Measurements from ENCODE around the gene CHAF1A. TPM values are rescaled to one million over a fixed set of nuclear protein-coding genes. Genes with fewer than 3 reads are reported as not detected.

CHAF1A gene
- total RNA-seq, 1 donor from 2014 or later: 20.5 TPM

DNA sequence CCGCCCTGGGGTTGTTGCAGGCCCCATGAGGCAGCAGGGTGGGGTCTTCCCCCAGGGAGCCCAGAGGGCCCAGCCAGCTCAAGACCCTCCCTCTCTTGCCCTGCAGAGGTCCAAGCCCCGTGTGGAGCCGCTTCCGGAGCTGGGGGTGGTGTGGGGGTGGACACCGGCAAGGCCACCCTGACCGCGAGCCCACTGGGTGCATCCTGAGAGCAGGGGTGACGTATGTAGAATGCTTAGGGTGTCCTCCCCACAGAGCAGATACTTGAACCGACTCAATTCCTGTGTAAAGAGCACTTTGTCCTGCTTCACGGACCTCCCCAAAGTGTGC is 40.3 kb downstream of the CHAF1A start:
- TF ChIP-seq, protein P1, sequence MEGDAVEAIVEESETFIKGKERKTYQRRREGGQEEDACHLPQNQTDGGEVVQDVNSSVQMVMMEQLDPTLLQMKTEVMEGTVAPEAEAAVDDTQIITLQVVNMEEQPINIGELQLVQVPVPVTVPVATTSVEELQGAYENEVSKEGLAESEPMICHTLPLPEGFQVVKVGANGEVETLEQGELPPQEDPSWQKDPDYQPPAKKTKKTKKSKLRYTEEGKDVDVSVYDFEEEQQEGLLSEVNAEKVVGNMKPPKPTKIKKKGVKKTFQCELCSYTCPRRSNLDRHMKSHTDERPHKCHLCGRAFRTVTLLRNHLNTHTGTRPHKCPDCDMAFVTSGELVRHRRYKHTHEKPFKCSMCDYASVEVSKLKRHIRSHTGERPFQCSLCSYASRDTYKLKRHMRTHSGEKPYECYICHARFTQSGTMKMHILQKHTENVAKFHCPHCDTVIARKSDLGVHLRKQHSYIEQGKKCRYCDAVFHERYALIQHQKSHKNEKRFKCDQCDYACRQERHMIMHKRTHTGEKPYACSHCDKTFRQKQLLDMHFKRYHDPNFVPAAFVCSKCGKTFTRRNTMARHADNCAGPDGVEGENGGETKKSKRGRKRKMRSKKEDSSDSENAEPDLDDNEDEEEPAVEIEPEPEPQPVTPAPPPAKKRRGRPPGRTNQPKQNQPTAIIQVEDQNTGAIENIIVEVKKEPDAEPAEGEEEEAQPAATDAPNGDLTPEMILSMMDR (IDR thresholded peaks at IDR 0.05; ENCODE audit: partially characterized antibody, unreplicated experiment): no peak
- Mint-ChIP-seq H3K4me1 (ENCODE audit: low read depth, unreplicated experiment) (peaks cover 5% of the 10 kb centered on the region), H3K27me3 (ENCODE audit: unreplicated experiment) (peaks cover 4% of the 10 kb centered on the region), H3K36me3 (ENCODE audit: unreplicated experiment) (no peaks in the 10 kb centered on the region), H3K4me3 (ENCODE audit: unreplicated experiment) (peak overlapping the region; percentile 25), H3K27ac (ENCODE audit: unreplicated experiment) (no peak overlapping the region), H3K9me3 (ENCODE audit: unreplicated experiment) (peaks cover 1% of the 10 kb centered on the region)
- DNase-seq: no peak

DNA sequence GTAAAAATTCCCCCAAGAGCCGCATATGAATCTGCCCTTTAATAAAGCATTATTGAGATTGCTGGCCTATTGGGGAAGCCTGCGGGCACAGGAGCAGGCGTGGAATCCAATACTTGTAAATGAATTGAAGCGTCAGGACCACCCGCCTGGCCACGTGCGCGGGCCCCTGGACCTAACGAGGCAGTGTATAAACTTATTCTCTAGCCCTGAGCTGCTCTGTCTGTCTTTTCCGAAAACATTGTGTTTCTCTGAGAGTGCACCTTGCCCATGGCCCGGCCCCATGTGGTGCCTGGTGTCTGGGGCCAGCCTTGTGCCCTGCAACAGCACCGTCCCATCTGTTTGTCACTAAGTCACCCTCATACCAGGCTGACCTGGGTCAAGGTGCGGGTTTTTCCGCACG is 40.7 kb downstream of the CHAF1A start:
- peaks cover 4% of the 10 kb centered on the region for H3K27me3 Mint-ChIP-seq (ENCODE audit: unreplicated experiment)
- H3K27ac Mint-ChIP-seq (ENCODE audit: unreplicated experiment): no peak overlapping the region
- DNase-seq: no peak
- TF ChIP-seq, protein P1 (IDR thresholded peaks at IDR 0.05; ENCODE audit: partially characterized antibody, unreplicated experiment): no peak
- peaks cover 1% of the 10 kb centered on the region for H3K9me3 Mint-ChIP-seq (ENCODE audit: unreplicated experiment)
- H3K36me3 Mint-ChIP-seq (ENCODE audit: unreplicated experiment): no peaks in the 10 kb centered on the region
- peak overlapping the region; percentile 25 for H3K4me3 Mint-ChIP-seq (ENCODE audit: unreplicated experiment)
- peaks cover 5% of the 10 kb centered on the region for H3K4me1 Mint-ChIP-seq (ENCODE audit: low read depth, unreplicated experiment)

DNA sequence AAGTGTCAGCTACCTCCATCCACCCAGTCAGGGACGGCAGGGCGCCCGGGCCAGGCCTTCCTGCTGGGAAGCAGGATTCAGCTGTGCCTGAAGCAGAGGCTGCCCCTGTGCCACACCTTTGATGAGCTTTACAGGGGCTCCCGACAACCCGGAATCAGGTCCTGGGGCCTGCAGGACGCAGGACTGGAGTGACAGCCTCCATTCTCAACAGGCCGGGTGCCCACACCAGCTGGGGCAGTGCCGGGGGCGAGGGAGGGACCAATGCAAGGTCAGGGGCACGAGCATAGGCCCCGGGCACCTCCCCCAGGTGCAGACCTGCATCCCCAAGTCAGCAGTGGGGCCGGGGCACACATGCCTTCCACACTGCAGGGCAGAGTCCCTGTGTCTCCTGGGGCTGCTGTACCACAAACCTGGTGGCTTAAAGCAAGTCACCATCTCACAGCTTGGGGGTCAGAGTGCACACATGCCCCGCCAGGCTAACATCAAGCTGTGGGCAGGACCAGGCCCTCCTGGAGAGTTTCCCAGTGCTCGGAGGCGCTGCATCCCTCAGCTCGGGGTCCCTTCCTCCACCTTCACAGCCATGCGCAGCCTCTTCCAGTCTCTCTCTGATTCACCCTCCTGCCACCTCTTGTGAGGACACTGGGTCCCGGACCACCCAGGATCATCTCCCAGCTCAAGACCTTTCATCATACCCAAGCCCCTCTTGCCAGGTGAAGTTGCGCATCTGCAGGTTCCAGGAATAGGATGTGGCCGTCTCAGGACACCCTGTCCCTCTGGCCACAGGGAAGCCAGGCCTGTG is 41.7 kb downstream of the CHAF1A start:
- Mint-ChIP-seq H3K27me3 (ENCODE audit: unreplicated experiment) (peaks cover 4% of the 10 kb centered on the region), H3K9me3 (ENCODE audit: unreplicated experiment) (peaks cover 1% of the 10 kb centered on the region), H3K36me3 (ENCODE audit: unreplicated experiment) (no peaks in the 10 kb centered on the region), H3K27ac (ENCODE audit: unreplicated experiment) (peak overlapping the region; percentile 70), H3K4me1 (ENCODE audit: low read depth, unreplicated experiment) (peaks cover 8% of the 10 kb centered on the region), H3K4me3 (ENCODE audit: unreplicated experiment) (no peak overlapping the region)
- no peak for DNase-seq
- TF ChIP-seq, protein P1 (IDR thresholded peaks at IDR 0.05; ENCODE audit: partially characterized antibody, unreplicated experiment): no peak

DNA sequence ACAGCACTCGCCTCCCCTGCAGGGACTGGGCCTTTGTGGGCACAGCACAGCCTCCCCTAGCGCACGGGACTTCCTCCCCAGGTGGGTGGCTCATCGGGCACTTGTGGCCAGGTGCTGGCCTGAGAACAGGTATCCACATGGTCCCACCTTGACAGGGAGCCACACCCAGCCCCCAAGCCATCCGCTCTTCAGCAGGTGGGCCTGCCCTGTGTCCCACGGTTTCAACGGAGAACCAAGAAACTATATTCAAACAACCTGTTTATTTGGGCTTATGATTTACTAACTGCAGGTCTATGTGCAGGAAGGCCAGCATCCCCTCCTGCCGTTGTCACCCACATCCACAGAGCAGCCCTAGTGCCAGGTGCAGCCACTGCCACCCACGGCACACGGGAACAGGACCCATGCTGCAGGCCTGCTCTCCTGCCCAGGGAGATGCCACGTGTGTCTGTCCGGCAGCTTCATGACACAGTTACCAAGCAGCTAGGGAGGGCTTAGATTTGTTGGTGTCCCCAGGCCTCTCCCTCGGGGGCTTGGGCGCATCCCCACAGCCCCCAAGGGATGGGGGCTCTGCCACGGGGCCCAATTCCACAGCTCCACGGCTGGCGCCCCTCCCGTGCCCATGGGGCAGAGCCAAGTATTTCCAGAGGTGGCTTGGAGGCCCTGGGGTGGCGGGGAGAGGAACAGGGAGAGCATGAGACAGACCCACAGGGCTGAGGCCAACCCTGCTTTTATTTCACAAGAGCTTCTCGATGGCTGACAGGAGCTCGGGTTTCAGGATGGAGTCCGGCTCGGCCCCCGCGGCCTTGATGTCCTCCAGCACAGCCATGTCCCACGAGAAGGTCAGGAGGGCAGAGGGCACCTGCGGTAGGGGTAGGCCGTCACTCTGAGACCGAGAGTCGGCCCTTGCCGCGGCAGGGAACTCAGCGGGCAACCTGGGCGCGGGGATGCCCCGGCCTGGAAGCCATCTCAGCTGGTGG is 42.6 kb downstream of the CHAF1A start:
- DNase-seq: no peak
- TF ChIP-seq, protein P1 (IDR thresholded peaks at IDR 0.05; ENCODE audit: partially characterized antibody, unreplicated experiment): no peak
- Mint-ChIP-seq H3K4me3 (ENCODE audit: unreplicated experiment) (no peak overlapping the region), H3K4me1 (ENCODE audit: low read depth, unreplicated experiment) (peaks cover 3% of the 10 kb centered on the region), H3K27me3 (ENCODE audit: unreplicated experiment) (peaks cover 4% of the 10 kb centered on the region), H3K27ac (ENCODE audit: unreplicated experiment) (no peak overlapping the region), H3K36me3 (ENCODE audit: unreplicated experiment) (no peaks in the 10 kb centered on the region), H3K9me3 (ENCODE audit: unreplicated experiment) (peaks cover under 1% of the 10 kb centered on the region)

All from glutamatergic neuron (in vitro differentiated cells).